Loucy (cell line): ENCODE measurements around the gene DRICH1.

ENCODE experiments used
- EZH2phosphoT487 ChIP-seq: fragments of 200-600 bp; IDR thresholded peaks from 2 replicates; pipeline ENCODE4 v1.6.1; 2018; ENCODE audit warnings: antibody characterized with exemption, mild to moderate bottlenecking, moderate library complexity, borderline replicate concordance
- TF ChIP-seq, protein P1 (sequence below): fragments of 200-600 bp; sonication (generic); conservative IDR thresholded peaks from 2 replicates; pipeline ENCODE4 v1.5.1; 2014; ENCODE audit warnings: mild to moderate bottlenecking, antibody characterized with exemption, low read length

GRCh38 chr22:23580576-23581259 is 51.4 kb downstream of the DRICH1 start:
- TF ChIP-seq, protein P1, sequence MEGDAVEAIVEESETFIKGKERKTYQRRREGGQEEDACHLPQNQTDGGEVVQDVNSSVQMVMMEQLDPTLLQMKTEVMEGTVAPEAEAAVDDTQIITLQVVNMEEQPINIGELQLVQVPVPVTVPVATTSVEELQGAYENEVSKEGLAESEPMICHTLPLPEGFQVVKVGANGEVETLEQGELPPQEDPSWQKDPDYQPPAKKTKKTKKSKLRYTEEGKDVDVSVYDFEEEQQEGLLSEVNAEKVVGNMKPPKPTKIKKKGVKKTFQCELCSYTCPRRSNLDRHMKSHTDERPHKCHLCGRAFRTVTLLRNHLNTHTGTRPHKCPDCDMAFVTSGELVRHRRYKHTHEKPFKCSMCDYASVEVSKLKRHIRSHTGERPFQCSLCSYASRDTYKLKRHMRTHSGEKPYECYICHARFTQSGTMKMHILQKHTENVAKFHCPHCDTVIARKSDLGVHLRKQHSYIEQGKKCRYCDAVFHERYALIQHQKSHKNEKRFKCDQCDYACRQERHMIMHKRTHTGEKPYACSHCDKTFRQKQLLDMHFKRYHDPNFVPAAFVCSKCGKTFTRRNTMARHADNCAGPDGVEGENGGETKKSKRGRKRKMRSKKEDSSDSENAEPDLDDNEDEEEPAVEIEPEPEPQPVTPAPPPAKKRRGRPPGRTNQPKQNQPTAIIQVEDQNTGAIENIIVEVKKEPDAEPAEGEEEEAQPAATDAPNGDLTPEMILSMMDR = no peak
- TF ChIP-seq EZH2phosphoT487 = no peak
